GM13976 (cell line): ENCODE data around the gene C16orf78.

ENCODE experiments used
- DNase-seq: peaks from one replicate; pipeline ENCODE4 v3.0.0; 2012; ENCODE audit warnings: low spot score
- in situ Hi-C: fragments of 300-500 bp; cut with MboI; formaldehyde crosslinking; loops from one replicate; pipeline ENCODE4 v1.12.0; 2022; ENCODE audit warnings: low sequenced_read_pairs, mixed read lengths, inconsistent platforms; ENCODE audit not compliant: unreplicated experiment
- TF ChIP-seq, protein P1 (sequence below): IDR thresholded peaks from 2 replicates; pipeline ENCODE4 v1.5.1; 2012; ENCODE audit warnings: borderline replicate concordance, mild to moderate bottlenecking; ENCODE audit not compliant: insufficient read depth; ENCODE audit errors: extremely low read depth, missing control alignments, control extremely low read depth

The C16orf78 gene

DNA sequence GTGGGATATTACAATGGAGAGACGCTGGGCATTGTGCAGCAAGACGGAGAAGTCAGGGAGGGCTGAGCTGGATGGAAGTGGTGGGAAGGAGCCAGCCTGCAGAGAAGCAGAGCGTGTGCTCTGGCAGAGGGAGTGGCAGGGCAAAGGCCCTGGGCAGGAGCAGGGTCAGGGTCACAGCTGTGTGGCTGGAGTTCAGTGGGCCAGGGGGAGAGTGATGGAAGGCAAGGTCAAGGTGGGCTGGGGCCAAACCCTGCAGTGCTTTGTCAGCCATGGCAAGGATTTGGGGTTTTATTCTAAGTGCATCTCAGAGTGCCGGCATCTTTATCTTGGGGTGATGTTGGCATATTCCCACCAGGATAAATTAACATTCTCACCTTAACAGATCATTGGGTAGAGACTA lies 31.9 kb upstream of the C16orf78 start:
- in situ Hi-C loops, result loop anchor here (10.0 kb wide), 1 partner anchor 647 kb away; no protein-coding TSS in a partner anchor
- no peak for DNase-seq
- TF ChIP-seq, protein P1, sequence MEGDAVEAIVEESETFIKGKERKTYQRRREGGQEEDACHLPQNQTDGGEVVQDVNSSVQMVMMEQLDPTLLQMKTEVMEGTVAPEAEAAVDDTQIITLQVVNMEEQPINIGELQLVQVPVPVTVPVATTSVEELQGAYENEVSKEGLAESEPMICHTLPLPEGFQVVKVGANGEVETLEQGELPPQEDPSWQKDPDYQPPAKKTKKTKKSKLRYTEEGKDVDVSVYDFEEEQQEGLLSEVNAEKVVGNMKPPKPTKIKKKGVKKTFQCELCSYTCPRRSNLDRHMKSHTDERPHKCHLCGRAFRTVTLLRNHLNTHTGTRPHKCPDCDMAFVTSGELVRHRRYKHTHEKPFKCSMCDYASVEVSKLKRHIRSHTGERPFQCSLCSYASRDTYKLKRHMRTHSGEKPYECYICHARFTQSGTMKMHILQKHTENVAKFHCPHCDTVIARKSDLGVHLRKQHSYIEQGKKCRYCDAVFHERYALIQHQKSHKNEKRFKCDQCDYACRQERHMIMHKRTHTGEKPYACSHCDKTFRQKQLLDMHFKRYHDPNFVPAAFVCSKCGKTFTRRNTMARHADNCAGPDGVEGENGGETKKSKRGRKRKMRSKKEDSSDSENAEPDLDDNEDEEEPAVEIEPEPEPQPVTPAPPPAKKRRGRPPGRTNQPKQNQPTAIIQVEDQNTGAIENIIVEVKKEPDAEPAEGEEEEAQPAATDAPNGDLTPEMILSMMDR, result no peak

DNA sequence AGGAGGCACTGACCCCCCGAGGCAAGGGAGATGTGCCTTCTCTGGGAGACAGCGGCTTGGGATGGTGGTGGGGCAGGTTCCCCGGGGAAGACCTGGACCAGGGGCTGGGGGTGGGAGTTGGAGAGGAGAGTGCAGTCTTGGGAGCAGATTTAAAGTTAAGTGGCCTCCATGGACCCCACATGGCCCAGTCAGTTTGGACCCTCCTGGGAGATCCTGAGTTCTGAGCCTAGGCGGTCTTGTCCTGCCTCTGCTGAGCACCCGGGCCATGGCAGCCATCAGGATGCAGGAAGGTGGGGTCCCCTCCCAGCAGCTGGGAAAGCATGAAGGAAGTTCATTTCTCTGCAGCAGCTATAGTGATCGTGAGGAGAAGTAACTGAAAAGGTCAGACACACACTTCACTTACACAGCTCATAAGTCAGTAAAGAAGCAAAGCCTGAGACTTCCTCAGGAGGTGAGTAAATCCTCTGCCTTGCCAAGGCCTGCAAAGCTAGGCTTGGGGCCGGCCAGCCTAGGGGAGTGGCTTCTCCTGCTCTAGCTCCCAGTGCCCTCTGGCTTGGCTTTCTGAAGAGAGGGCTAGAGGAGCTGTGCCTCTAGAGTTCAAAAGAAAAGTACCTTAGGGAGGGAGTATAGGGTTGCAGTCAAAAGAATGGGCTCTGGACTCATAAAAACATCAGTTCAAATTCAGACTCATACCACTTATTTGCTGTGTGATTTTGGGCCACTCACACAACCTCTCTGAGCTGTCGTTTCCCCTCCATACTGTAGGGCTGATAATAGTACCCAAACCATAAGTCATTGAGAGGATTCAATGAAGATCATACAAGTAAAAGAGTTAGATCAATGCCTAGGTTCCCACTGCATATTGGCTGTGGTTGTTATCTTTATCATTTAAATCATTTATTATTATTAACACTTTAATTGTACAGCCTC lies 31.0 kb upstream of the C16orf78 start:
- in situ Hi-C loops, result loop anchor here (10.0 kb wide), 1 partner anchor 648 kb away; no protein-coding TSS in a partner anchor
- TF ChIP-seq, protein P1, result no peak
- no peak for DNase-seq

DNA sequence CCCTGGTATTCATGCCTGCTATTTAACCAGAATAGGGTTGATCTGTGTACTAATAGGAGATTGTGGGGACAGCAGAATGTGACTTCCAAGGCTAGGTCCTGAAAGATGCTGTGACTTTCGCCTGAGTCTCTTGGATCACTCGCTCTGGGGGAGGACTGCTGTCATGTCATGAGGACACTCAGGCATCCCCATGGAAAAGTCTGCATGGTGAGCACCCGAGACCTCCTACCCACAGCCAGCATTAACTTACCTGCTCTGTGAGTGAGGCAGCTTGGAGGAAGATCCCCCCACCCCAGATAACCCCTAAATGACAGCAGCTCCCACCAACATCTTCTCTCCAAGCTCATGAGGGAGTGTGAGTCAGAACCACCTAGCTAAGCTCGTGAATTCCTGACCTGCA lies 30.3 kb upstream of the C16orf78 start:
- in situ Hi-C loops, result loop anchor here (10.0 kb wide), 1 partner anchor 648 kb away; no protein-coding TSS in a partner anchor
- no peak for DNase-seq
- TF ChIP-seq, protein P1, result no peak

DNA sequence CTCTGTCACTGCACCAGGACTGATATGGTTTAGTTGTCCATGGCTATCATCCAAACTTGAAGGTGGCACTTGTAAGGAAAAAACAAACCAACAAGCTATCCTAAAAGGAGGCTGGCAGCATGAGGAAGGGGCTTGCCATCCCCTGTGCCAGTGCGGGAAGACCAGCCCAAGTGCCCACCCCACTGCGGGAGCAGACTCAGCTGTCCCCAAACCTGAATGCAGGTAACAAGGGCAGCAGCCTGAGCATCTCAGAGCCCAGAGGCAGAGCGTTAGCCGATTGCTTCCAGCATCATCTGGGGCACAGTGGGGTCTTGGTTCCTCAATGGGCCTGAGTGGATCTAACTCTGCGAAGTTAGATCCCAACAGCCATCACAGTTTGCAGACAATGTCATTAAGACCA lies 29.2 kb upstream of the C16orf78 start:
- in situ Hi-C loops, result loop anchor here (10.0 kb wide), 1 partner anchor 650 kb away; no protein-coding TSS in a partner anchor
- no peak for DNase-seq
- TF ChIP-seq, protein P1, result no peak

DNA sequence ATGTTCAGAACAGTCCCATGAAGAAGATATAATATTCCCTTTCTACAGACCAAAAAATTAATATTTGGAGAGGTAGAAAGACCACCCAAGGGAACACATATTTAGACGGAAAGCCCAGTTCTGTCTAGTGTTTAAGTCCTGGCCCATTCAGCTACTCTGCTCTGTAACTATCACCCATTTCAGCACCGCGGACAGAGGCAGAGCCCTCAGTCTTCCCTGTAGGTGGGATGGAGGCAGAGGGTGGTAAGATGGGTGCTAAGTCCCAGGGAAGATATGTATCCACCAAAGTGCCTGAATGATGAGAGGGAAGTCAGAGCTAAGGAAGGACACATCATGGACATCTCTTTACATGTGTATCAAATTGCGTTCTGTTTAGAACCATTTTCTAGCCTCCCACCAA lies 27.8 kb upstream of the C16orf78 start:
- in situ Hi-C loops, result loop anchor here (10.0 kb wide), 1 partner anchor 651 kb away; no protein-coding TSS in a partner anchor
- no peak for DNase-seq
- TF ChIP-seq, protein P1, result no peak

DNA sequence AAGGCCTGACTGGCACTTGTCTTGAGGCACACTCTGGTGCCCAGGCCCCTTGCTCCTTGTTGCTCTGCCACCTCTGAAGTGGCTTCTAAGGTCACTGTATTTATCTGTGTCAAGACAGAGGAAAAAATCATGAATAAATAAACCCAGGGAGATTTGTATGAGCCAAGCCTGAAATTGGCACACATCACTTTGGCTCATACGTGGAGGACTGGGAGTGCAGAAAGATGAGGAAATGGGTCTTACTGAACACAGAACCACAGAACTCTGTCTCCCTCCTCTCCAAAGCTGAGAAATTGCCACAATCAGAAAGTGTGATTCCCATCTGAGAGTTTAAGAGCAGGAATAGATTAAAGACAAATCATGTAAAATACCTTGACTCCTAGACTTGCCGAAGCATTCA lies 27.1 kb upstream of the C16orf78 start:
- DNase-seq, result no peak
- in situ Hi-C loops, result loop anchor here (10.0 kb wide), 1 partner anchor 652 kb away; no protein-coding TSS in a partner anchor
- TF ChIP-seq, protein P1, result no peak
